H7 (cell line): ENCODE measurements around the gene TCEAL3. TPM values are rescaled to one million over a fixed set of nuclear protein-coding genes. Genes with fewer than 3 reads are reported as not detected.
"Not testable (repeated sequence)": the region's sequence is repeated elsewhere in the genome, so short reads cannot be mapped to it uniquely, and the experiment has no call there.

Experiments used
- DNase-seq: peaks from one replicate; pipeline ENCODE4 v3.0.0; 2012
- H3K27me3 ChIP-seq: 2 replicates; pipeline ENCODE4 v1.6.0; 2011; ENCODE audit warnings: mild to moderate bottlenecking, low read length; ENCODE audit not compliant: control insufficient read depth, insufficient read depth
- H3K36me3 ChIP-seq: replicated peaks from 2 replicates; pipeline ENCODE4 v1.5.1; 2011; ENCODE audit warnings: low read length; ENCODE audit not compliant: control insufficient read depth, insufficient read depth
- H3K4me3 ChIP-seq: 2 replicates; pipeline ENCODE4 v1.5.1; 2011; ENCODE audit warnings: low read depth, mild to moderate bottlenecking, control low read depth, low read length, moderate library complexity; ENCODE audit not compliant: insufficient read depth
- total RNA-seq: library from RNA; depleted of rRNA; stranded (reverse); fragments of >200 nt; shearing (Covaris generic); gene quantifications from 2 replicates; pipeline ENCODE4 v1.2.3, GENCODE V29; 2014

The TCEAL3 gene
- total RNA-seq, 1 experiment from 2014 or later, result 3.5 TPM

DNA sequence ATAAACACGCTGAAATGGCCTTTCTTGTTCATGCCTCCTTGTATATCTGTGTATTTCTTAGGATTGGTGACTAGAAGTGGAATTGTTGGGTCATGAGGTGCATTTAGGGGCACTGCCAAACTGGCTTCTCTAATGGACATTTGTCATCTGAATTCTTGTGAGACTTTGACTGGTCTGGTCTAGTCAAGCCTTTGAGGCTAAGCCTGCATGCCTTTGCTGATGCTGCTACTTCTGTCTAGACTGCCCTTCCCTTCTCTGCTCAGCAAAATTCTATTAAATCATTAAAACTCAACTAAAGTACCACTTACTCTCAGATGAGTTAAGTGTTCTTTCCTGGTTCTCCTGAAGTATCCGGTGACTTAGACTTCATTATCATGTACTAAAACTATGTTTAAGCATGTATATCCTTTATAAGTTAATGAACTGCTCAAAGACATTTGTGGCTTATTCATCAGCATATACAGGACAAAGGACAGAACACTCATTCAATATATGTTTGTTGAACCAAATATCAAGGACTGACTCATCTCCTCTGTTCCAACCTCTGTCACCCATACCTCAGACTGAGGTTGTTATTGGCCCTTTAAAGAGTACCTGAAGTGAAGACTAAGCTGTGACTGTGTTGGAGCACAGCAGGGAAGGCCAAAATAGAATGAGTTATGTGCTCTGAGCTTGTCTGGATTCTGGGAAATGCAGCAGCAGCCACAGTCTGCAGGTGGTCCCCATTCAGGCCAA is 30.0 kb downstream of the TCEAL3 start:
- no peak for DNase-seq
- Histone ChIP-seq H3K36me3 (no peaks in the 10 kb centered on the region), H3K4me3 (no peak overlapping the region), H3K27me3 (no peaks in the 10 kb centered on the region)

DNA sequence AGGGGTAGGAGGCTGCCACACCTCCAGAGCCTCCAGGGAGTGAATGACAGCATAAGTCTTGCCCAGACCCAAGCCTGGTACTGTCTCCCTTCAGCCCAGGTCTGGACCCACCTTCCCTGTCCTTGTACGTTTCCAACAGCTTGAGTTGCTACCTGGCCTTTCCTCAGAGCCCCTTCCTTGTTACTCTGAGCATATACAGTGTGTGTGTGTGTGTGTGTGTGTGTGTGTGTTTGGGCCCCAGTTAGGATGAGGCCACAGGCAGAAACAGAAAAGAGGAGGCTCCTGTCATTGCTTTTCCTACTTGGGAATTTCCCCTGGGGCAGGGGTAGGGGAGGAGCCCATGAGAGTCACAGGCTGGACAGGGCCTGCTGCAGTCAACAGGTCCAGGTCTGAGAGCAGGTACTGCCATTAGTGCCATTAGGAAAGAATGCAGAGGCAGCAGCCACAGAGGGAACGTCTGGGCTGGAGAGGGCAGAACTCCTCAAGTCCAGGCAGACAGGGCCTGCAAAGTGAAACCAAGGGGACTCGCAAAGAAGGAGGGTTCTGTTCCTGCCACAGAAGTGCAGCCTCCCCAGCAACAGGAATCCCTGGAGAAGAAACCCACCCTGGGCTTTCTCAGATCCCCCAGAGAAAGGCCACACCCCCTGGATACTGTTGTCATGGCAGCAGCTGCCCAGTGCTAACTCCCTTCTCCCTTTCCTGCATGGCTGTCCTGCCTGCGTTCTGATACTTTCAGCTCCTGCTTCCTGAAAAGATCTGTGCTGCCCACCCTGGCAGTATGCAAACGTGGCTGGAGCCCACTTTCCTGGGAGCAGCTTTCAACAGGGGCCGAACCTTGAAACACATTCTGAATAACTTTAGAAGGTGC is 30.9 kb downstream of the TCEAL3 start:
- H3K4me3 ChIP-seq, H3K27me3 ChIP-seq, H3K36me3 ChIP-seq: not testable (repeated sequence)
- peak; percentile 26 for DNase-seq

- H3K27me3 ChIP-seq, result no peaks in the 10 kb centered on the region
- no peak for DNase-seq
- H3K4me3 ChIP-seq, result no peak overlapping the region
- H3K36me3 ChIP-seq, result no peaks in the 10 kb centered on the region
Observed at GRCh38 chrX:103640401-103641155, 32.8 kb downstream of the TCEAL3 start.

GRCh38 chrX:103644125-103644524 is 36.4 kb downstream of the TCEAL3 start:
- no peak for DNase-seq
- no peak overlapping the region for H3K4me3 ChIP-seq
- H3K36me3 ChIP-seq, result no peaks in the 10 kb centered on the region
- H3K27me3 ChIP-seq, result no peaks in the 10 kb centered on the region

DNA sequence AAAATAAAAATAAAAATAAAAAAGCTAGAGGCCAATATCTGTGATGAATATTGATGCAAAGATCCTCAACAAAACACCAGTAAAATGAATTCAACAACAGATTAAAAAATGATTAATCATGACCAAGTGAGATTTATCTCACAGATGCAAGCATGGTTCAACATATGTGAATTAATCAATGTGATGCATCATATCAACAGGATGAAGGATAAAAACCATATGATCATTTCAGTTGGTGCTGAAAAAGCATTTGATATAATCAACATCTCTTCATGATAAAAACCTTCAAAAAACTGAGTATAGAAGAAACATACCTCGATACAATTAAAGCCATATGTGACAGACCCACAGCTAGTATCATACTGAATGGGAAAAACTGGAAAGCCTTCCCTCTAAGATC is 39.9 kb downstream of the TCEAL3 start:
- Histone ChIP-seq H3K36me3 (no peaks in the 10 kb centered on the region), H3K4me3 (no peak overlapping the region), H3K27me3 (no peaks in the 10 kb centered on the region)
- DNase-seq, result no peak

GRCh38 chrX:103651151-103651773 is 43.5 kb downstream of the TCEAL3 start:
- DNase-seq, result no peak
- no peaks in the 10 kb centered on the region for H3K27me3 ChIP-seq
- no peak overlapping the region for H3K4me3 ChIP-seq
- H3K36me3 ChIP-seq, result no peaks in the 10 kb centered on the region

DNA sequence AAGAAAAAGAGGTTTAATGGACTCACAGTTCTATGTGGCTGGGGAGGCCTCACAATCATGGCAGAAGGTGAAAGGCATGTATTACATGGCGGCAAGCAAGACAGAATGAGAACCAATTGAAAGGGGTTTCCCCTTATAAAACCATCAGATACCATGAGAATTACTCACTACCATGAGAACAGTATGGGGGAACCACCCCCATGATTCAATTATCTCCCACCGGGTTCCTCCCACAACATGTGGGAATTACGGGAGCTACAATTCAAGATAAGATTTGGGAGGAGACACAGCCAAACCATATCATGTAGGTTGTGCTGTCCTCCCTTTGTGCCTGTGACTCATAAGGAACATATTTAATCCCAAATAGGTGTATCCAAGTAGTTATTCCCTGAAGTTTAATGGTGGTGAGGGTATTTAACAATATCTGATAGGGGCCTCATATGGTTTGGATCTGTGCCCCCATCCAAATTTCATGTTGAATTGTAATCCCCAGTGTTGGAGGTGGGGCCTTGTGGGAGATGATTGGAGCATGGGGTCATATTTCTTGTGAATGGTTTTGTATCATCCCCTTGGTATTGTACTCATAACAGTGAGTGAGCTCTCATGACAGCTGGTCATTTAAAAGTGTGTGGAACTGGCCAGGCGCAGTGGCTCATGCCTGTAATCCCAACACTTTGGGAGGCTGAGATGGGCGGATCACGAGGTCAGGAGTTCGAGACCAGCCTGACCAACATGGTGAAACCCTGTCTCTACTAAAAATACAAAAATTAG is 47.7 kb downstream of the TCEAL3 start:
- H3K27me3 ChIP-seq, H3K36me3 ChIP-seq, H3K4me3 ChIP-seq, DNase-seq: not testable (repeated sequence)

DNA sequence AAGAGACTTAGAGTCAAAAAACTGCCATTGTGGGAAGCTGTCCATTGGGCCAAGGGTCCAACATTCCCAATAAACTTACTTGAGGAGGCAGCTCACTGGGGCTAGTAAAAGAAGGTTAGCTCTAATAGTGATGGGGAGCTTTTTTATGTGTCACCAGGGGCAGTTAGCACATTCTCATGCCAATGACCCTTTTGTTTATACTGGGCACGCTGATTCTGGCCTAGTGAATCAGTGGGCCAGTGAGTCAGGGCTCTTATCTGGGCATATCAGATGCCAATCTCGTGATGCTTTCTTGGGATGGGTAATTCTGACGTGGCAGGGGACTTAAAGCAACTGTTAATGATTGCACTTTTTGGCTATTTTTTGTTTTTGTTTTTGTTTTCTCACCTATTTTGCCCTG is 48.9 kb downstream of the TCEAL3 start:
- no peak overlapping the region for H3K4me3 ChIP-seq
- no peak for DNase-seq
- H3K36me3 ChIP-seq, result no peaks in the 10 kb centered on the region
- H3K27me3 ChIP-seq, result no peaks in the 10 kb centered on the region

GRCh38 chrX:103657066-103657465 is 49.3 kb downstream of the TCEAL3 start:
- not testable (repeated sequence) for H3K4me3 ChIP-seq, H3K27me3 ChIP-seq, DNase-seq, H3K36me3 ChIP-seq

DNA sequence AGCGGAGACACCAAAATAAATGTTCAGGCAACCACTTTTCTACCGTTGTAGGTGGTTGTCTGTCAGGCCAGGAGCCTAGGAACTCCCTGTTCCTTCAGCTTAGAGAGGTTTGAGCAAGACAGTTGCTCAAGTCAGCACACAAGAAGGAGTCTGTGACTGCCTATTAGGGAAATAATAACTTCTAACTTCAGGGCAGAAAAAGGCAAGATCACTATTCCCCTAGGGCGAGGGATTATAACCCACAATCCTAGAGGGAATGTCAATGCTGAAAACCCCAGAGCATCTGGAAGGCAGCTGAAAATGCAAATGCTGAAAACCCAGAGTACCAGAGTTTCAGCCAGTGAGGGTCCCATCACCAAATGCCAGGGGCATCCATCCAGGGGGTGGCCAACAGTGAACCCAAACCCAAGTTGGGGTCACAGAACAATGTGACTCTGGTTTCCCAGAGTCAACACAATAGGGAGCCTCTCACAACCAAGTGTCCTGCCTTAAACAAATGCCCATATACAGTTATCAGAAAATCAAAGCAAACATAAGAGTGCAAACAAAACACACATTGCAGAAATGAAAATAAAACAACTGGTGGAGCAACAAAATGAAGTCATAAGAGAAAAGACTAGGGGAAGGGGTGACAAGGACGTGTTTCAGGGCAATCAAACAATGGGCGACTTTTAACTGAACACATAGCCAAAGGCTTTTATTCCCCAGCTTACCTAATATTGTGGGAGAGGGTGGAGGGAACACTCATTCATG is 51.1 kb downstream of the TCEAL3 start:
- DNase-seq, result no peak
- Histone ChIP-seq H3K36me3 (no peaks in the 10 kb centered on the region), H3K4me3 (no peak overlapping the region), H3K27me3 (no peaks in the 10 kb centered on the region)

DNA sequence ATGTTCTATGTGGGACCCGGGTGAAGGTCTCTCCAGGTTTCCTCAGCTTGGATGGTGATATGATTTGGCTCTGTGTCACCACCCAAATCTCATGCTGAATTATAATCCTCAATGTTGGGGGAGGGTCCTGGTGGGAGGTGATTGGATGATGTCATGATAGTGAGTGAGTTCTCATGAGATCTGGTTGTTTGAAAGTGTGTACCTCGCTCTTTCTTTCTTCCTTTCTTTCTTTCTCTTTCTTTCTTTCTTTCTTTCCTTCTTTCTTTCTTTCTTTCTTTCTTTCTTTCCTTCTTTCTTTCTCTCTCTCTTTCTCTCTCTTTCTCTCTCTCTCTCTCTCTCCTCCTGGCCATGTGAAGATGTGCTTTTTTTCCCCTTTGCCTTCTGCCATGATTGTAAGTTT is 51.7 kb downstream of the TCEAL3 start:
- H3K4me3 ChIP-seq, DNase-seq, H3K36me3 ChIP-seq, H3K27me3 ChIP-seq: not testable (repeated sequence)
